Activated CD4-positive, alpha-beta T cell treated with anti-CD3 and anti-CD28 coated beads, Interleukin-2, Interleukin-4, amounts not matched to agents 100 ng/mL and 50 ng/mL, durations not matched to agents 16 hours and 8 hours (primary cell): ENCODE measurements around the gene ADAMTSL3.

ENCODE experiments used
- DNase-seq: peaks from one replicate; pipeline ENCODE4 v3.0.0-alpha.2; 2020; ENCODE audit warnings: low spot score

The ADAMTSL3 gene

GRCh38 chr15:83887961-83888360 is 234.0 kb downstream of the ADAMTSL3 start:
- DNase-seq: no peak

GRCh38 chr15:83889995-83890394 is 236.1 kb downstream of the ADAMTSL3 start:
- peak; percentile 28 for DNase-seq

GRCh38 chr15:83890587-83890986 is 236.7 kb downstream of the ADAMTSL3 start:
- DNase-seq: no peak

- DNase-seq: no peak
These were observed 238.6 kb downstream of the ADAMTSL3 start for GRCh38 chr15:83892498-83892897.

GRCh38 chr15:83893308-83893707 is 239.4 kb downstream of the ADAMTSL3 start:
- no peak for DNase-seq

- no peak for DNase-seq
These were observed 243.1 kb downstream of the ADAMTSL3 start for GRCh38 chr15:83897037-83897436.

GRCh38 chr15:83898361-83898760 is 244.4 kb downstream of the ADAMTSL3 start:
- DNase-seq: no peak

GRCh38 chr15:83899670-83900069 is 245.7 kb downstream of the ADAMTSL3 start:
- no peak for DNase-seq

GRCh38 chr15:83904107-83905040 is 250.5 kb downstream of the ADAMTSL3 start:
- DNase-seq: no peak

- no peak for DNase-seq
These were observed 251.8 kb downstream of the ADAMTSL3 start for GRCh38 chr15:83905556-83906273.

GRCh38 chr15:83911345-83911744 is 257.4 kb downstream of the ADAMTSL3 start:
- DNase-seq: no peak

- DNase-seq: no peak
These were observed 258.4 kb downstream of the ADAMTSL3 start for GRCh38 chr15:83912343-83912742.

- no peak for DNase-seq
These were observed 259.2 kb downstream of the ADAMTSL3 start for GRCh38 chr15:83913034-83913632.

- DNase-seq: no peak
These were observed 261.0 kb downstream of the ADAMTSL3 start for GRCh38 chr15:83914906-83915305.

GRCh38 chr15:83917432-83917831 is 263.5 kb downstream of the ADAMTSL3 start:
- DNase-seq: no peak

- no peak for DNase-seq
These were observed 264.1 kb downstream of the ADAMTSL3 start for GRCh38 chr15:83918011-83918410.

- DNase-seq: peak; percentile 49
These were observed 265.5 kb downstream of the ADAMTSL3 start for GRCh38 chr15:83919319-83919830.

- DNase-seq: no peak
These were observed 266.1 kb downstream of the ADAMTSL3 start for GRCh38 chr15:83919978-83920510.

GRCh38 chr15:83922649-83923294 is 268.8 kb downstream of the ADAMTSL3 start:
- DNase-seq: no peak

GRCh38 chr15:83926116-83926515 is 272.2 kb downstream of the ADAMTSL3 start:
- no peak for DNase-seq

GRCh38 chr15:83927704-83928391 is 273.9 kb downstream of the ADAMTSL3 start:
- DNase-seq: peak; percentile 40
